ENCODE data around the gene LAPTM5.

DNA sequence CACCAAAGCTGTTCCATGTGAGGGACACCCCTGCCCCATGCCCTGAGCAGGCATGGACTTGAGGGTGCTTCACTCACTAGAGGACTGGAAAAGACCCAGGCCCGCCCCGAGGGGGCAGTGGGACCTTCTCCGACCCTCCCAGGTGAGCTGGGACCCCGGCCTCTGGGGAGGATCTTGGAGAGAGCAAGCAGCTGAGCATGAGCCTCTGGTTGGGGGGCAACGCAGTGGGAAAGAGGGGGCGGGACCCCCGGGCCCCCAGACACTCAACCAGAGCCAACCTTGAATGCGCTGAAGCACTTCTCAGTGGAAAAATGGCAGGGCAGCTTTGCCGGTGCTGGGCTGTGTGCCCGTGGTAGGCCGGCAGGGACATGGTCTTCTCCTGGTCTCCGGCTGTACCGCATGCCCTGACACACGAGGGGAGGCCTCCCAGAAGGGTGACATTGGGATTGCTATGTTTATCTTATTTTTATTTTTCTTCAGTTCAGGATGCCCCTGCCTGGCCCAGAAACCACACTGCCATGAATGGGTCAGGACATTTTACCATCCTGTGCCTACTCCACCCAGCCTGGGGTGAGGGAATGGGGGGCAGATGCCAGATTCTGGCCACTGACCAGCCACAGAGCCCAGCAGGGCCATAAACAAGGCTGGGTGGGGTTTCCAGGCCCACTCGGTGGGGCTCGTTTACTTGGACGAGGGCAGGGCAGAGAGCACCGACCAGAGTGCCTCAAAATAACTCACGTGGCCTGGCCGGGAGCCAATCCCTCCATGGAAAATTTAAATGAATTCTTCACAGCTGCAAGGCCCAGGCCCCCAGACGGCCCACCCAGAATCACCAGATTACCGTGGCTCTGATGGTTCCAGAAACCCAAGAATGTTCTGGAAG is 17.2 kb upstream of the LAPTM5 start:
- TF ChIP-seq TAF1 (IDR thresholded peaks at IDR 0.05; ENCODE audit: borderline replicate concordance, low read depth, low read length): no peak
- no peak for TF ChIP-seq POLR2A (IDR thresholded peaks at IDR 0.05; ENCODE audit: low read depth, low read length)
- no peak for TF ChIP-seq POLR2AphosphoS5 (IDR thresholded peaks at IDR 0.05; ENCODE audit: low read depth, low read length)
